Measurements from ENCODE around the gene UBE2B.

GRCh38 chr5:134392301-134392700, 20.9 kb downstream of the UBE2B start:
- no peak for TF ChIP-seq CTCF (IDR thresholded peaks at IDR 0.05)
- TF ChIP-seq POLR2A (IDR thresholded peaks at IDR 0.05), result no peak
